PC-3 (cell line): ENCODE measurements around the gene TMEM186. TPM values are rescaled to one million over a fixed set of nuclear protein-coding genes. Genes with fewer than 3 reads are reported as not detected.
"Not testable (repeated sequence)": the region's sequence is repeated elsewhere in the genome, so short reads cannot be mapped to it uniquely, and the experiment has no call there.

Experiments used
- ATAC-seq: fragments of 200-7000 bp; cut with Tn5 transposase; 2 replicates; pipeline ENCODE4 v1.9.1; 2020; ENCODE audit warnings: mild to moderate bottlenecking, moderate library complexity
- BruUV-seq: library from RNA; stranded (reverse); fragments of 400-500 nt; replicated peaks from 2 replicates; lab custom pipeline; 2021; lab: Mats Ljungman, UMichigan
- CTCF ChIA-PET: fragments of 300-600 bp; sonication (Branson Sonifier 250); formaldehyde crosslinking; loops from one replicate; lab custom pipeline; 2022; ENCODE audit warnings: antibody characterized with exemption; lab: Charles Lee
- POLR2A ChIA-PET: fragments of 300-600 bp; sonication (Branson Sonifier 250); formaldehyde crosslinking; loops from one replicate; lab custom pipeline; 2022; ENCODE audit warnings: antibody characterized with exemption; ENCODE audit not compliant: unreplicated experiment; lab: Charles Lee
- DNase-seq: peaks from one replicate; pipeline ENCODE4 v3.0.0-alpha.2; 2015
- H2AFZ ChIP-seq: fragments of 300-600 bp; sonication (generic); 2 replicates; pipeline ENCODE4 v1.6.0; 2016; ENCODE audit warnings: antibody characterized with exemption, low read length
- H3F3A ChIP-seq: fragments of 300-600 bp; sonication (generic); one replicate; pipeline ENCODE4 v1.6.0; 2017; ENCODE audit warnings: antibody characterized with exemption, low read length, control low read depth, mild to moderate bottlenecking; ENCODE audit not compliant: unreplicated experiment
- H3K27ac ChIP-seq: fragments of 300-600 bp; sonication (generic); 2 replicates; pipeline ENCODE4 v1.5.1; 2016; ENCODE audit warnings: mild to moderate bottlenecking, low read length
- H3K27me3 ChIP-seq: fragments of 300-600 bp; sonication (generic); 2 replicates; pipeline ENCODE4 v1.6.1; 2016; ENCODE audit warnings: low read length, mixed read lengths
- H3K36me3 ChIP-seq: fragments of 300-600 bp; sonication (generic); 2 replicates; pipeline ENCODE4 v1.6.1; 2016; ENCODE audit warnings: low read depth, mixed run types, low read length, mixed read lengths
- H3K4me1 ChIP-seq: fragments of 300-600 bp; sonication (generic); 2 replicates; pipeline ENCODE4 v1.5.1; 2016; ENCODE audit warnings: low read length; ENCODE audit not compliant: insufficient read depth
- H3K4me2 ChIP-seq: fragments of 300-600 bp; sonication (generic); 2 replicates; pipeline ENCODE4 v1.6.0; 2016; ENCODE audit warnings: low read length
- H3K4me3 ChIP-seq: fragments of 300-600 bp; sonication (generic); 2 replicates; pipeline ENCODE4 v1.5.1; 2016; ENCODE audit warnings: mild to moderate bottlenecking, low read length, mixed read lengths
- H3K79me2 ChIP-seq: fragments of 300-600 bp; sonication (generic); 2 replicates; pipeline ENCODE4 v1.6.1; 2017; ENCODE audit warnings: low read length, mixed read lengths
- H3K9ac ChIP-seq: fragments of 300-600 bp; sonication (generic); 2 replicates; pipeline ENCODE4 v1.6.0; 2016; ENCODE audit warnings: mild to moderate bottlenecking, low read length
- H3K9me2 ChIP-seq: fragments of 300-600 bp; sonication (generic); replicated peaks from 2 replicates; pipeline ENCODE4 v1.6.1; 2016; ENCODE audit warnings: mixed run types, low read length, mixed read lengths
- H3K9me3 ChIP-seq: fragments of 300-600 bp; sonication (generic); 2 replicates; pipeline ENCODE4 v1.6.1; 2016; ENCODE audit warnings: low read length, mixed read lengths
- H4K20me1 ChIP-seq: fragments of 300-600 bp; sonication (generic); 2 replicates; pipeline ENCODE4 v1.6.1; 2016; ENCODE audit warnings: low read length, mixed read lengths
- CTCF ChIP-seq: fragments of 300-600 bp; sonication (generic); conservative IDR thresholded peaks from 2 replicates; pipeline ENCODE4 v1.5.1; 2017; ENCODE audit warnings: antibody characterized with exemption, low read depth, mild to moderate bottlenecking, low read length
- EZH2 ChIP-seq: fragments of 300-600 bp; sonication (generic); IDR thresholded peaks from one replicate; pipeline ENCODE4 v1.6.1; 2017; ENCODE audit warnings: antibody characterized with exemption, mild to moderate bottlenecking, low read length; ENCODE audit not compliant: unreplicated experiment
- EZH2phosphoT487 ChIP-seq: fragments of 300-600 bp; sonication (generic); IDR thresholded peaks from 2 replicates; pipeline ENCODE4 v1.6.1; 2018; ENCODE audit warnings: mild to moderate bottlenecking, antibody characterized with exemption, low read length, borderline replicate concordance
- intact Hi-C: fragments of 100-400 bp; cut with micrococcal nuclease; formaldehyde crosslinking; loops from 2 replicates; pipeline ENCODE4 v1.9.0; 2023
- total RNA-seq: library from RNA; depleted of rRNA; stranded (reverse); fragments of >200 nt; gene quantifications from 2 replicates; pipeline ENCODE4 v1.2.3, GENCODE V29; 2014

TMEM186 gene
- total RNA-seq, 1 experiment from 2014 or later: 7.4 TPM

- DNase-seq (no peak), ATAC-seq (no peak)
- Histone ChIP-seq H2AFZ (no peak overlapping the region), H3K9me3 (no peaks in the 10 kb centered on the region), H3F3A (no peaks in the 10 kb centered on the region), H3K4me3 (no peak overlapping the region), H3K36me3 (no peaks in the 10 kb centered on the region), H4K20me1 (no peaks in the 10 kb centered on the region), H3K79me2 (no peaks in the 10 kb centered on the region), H3K27ac (no peak overlapping the region), H3K9me2 (no peaks in the 10 kb centered on the region), H3K27me3 (no peaks in the 10 kb centered on the region), H3K9ac (no peak overlapping the region), H3K4me2 (no peak overlapping the region), H3K4me1 (no peaks in the 10 kb centered on the region)
- intact Hi-C loops: no loop called here
- POLR2A ChIA-PET: no interaction called here
- TF ChIP-seq CTCF (no peak), EZH2 (no peak), EZH2phosphoT487 (no peak)
- BruUV-seq: no TSS peak
- CTCF ChIA-PET: no interaction called here
These were observed 8.8 kb downstream of the TMEM186 start for GRCh38 chr16:8788578-8789172.

GRCh38 chr16:8786316-8786715 lies 11.1 kb downstream of the TMEM186 start:
- H4K20me1 ChIP-seq, H3K36me3 ChIP-seq, H2AFZ ChIP-seq, H3K9me2 ChIP-seq, H3K4me1 ChIP-seq, H3K79me2 ChIP-seq, intact Hi-C loops, H3K9me3 ChIP-seq, H3K27me3 ChIP-seq, ATAC-seq, POLR2A ChIA-PET, H3K4me2 ChIP-seq, CTCF ChIA-PET, DNase-seq, H3K4me3 ChIP-seq, H3F3A ChIP-seq, H3K27ac ChIP-seq, H3K9ac ChIP-seq, BruUV-seq: not testable (repeated sequence)

- POLR2A ChIA-PET: no interaction called here
- Histone ChIP-seq H3K36me3 (no peaks in the 10 kb centered on the region), H3K27ac (no peak overlapping the region), H3K4me3 (no peak overlapping the region), H3F3A (no peaks in the 10 kb centered on the region), H3K9me2 (no peaks in the 10 kb centered on the region), H3K9me3 (no peaks in the 10 kb centered on the region), H4K20me1 (no peaks in the 10 kb centered on the region), H3K9ac (no peak overlapping the region), H3K79me2 (no peaks in the 10 kb centered on the region), H3K4me2 (no peak overlapping the region), H3K27me3 (no peaks in the 10 kb centered on the region), H3K4me1 (no peaks in the 10 kb centered on the region), H2AFZ (no peak overlapping the region)
- no TSS peak for BruUV-seq
- no peak for DNase-seq
- intact Hi-C loops: no loop called here
- CTCF ChIA-PET: interaction anchor here (0.6 kb wide), 1 partner anchor 1603 kb away, joined by 8 read pairs; no protein-coding TSS in a partner anchor
- ATAC-seq: no peak
- no peak for TF ChIP-seq EZH2phosphoT487
- no peak for TF ChIP-seq CTCF
- no peak for TF ChIP-seq EZH2
These were observed 12.0 kb downstream of the TMEM186 start for GRCh38 chr16:8785408-8785807.
